ENCODE data around the gene SNRPN. TPM values are rescaled to one million over a fixed set of nuclear protein-coding genes. Genes with fewer than 3 reads are reported as not detected.

SNRPN gene
- total RNA-seq, 1 experiment from 2014 or later = 900 TPM

DNA sequence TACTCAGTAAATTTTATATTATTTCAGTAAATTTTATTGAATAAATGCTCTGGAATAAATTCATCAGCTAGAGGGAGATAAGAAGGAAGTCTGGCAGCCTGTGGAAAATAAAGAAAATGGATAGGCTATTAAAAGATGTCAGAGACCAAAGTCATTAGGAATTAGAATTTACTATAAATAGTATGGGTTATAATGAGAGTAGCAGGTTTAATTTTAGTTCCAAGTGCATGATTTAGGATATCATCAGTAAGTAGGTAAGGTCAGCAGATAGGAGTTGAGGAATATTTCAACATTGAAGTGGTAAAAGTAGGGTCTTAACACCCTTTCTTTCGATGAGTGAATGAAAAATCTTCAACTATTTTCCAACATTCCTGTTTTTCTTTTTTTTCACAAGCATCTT, 64.6 kb downstream of the SNRPN start:
- Histone ChIP-seq H4K5ac (ENCODE audit: insufficient read length, low read depth, low read length) (no peak overlapping the region), H2AK5ac (ENCODE audit: insufficient read length, low read length) (no peak overlapping the region), H3T11ph (ENCODE audit: low read length) (no peak overlapping the region), H3K4me1 (ENCODE audit: insufficient read depth, low read length) (no peaks in the 10 kb centered on the region), H2BK20ac (ENCODE audit: low read depth, low read length, poor library complexity, severe bottlenecking) (no peak overlapping the region), H3K18ac (ENCODE audit: insufficient read length, low read depth, low read length) (no peak overlapping the region), H2BK5ac (ENCODE audit: insufficient read length, low read length) (no peak overlapping the region), H3K79me1 (ENCODE audit: insufficient read depth, low read depth, low read length, poor library complexity, severe bottlenecking) (no peaks in the 10 kb centered on the region), H3K9ac (ENCODE audit: extremely low read depth, insufficient read length, low read length) (no peak overlapping the region), H2BK12ac (ENCODE audit: insufficient read length, low read depth, low read length) (no peak overlapping the region), H3K4me2 (ENCODE audit: insufficient read depth, insufficient read length, low read length) (no peak overlapping the region), H4K8ac (replicated peaks; ENCODE audit: insufficient read length, low read depth, low read length) (no peak overlapping the region), H3K56ac (ENCODE audit: insufficient read length, low read depth, low read length) (no peak overlapping the region), H3K23ac (ENCODE audit: insufficient read length, low read depth, low read length) (no peak overlapping the region), H3K9me3 (ENCODE audit: control insufficient read depth, low read depth, low read length) (peaks cover 40% of the 10 kb centered on the region), H2BK15ac (ENCODE audit: low read depth, low read length) (no peak overlapping the region), H3K14ac (ENCODE audit: insufficient read depth, low read length) (no peak overlapping the region), H3K4ac (ENCODE audit: low read depth, low read length) (no peak overlapping the region), H3K23me2 (ENCODE audit: insufficient read length, low read depth, low read length, poor library complexity, severe bottlenecking) (no peaks in the 10 kb centered on the region), H3K79me2 (ENCODE audit: insufficient read depth, low read length) (no peaks in the 10 kb centered on the region), H2BK120ac (ENCODE audit: low read depth, low read length, poor library complexity, severe bottlenecking) (no peak overlapping the region), H4K91ac (ENCODE audit: insufficient read length, low read depth, low read length) (no peak overlapping the region), H3K27ac (ENCODE audit: insufficient read length, low read depth, low read length) (no peak overlapping the region), H2AFZ (ENCODE audit: low read length) (no peak overlapping the region), H4K20me1 (ENCODE audit: control insufficient read depth, insufficient read depth, insufficient read length) (no peaks in the 10 kb centered on the region), H3K27me3 (ENCODE audit: insufficient read depth, low read length) (no peaks in the 10 kb centered on the region)
- no peak overlapping the region for H3K4me3 Mint-ChIP-seq
- no CpG with 5 or more reads among the region's 1 CpG for WGBS (ENCODE audit: extremely low coverage, insufficient read length, low lambda C conversion rate)
- H3K36me3 Mint-ChIP-seq (ENCODE audit: insufficient read depth in 1 of 3, low read depth in 3 of 3) = peaks cover 24 to 63% (median 63%) of the 10 kb centered on the region in 3 experiments
- H3K27me3 Mint-ChIP-seq (ENCODE audit: low read depth) = no peaks in the 10 kb centered on the region; the same call in 1 of the 2 replicates
- peaks cover 0 to 9% of the 10 kb centered on the region in 2 experiments; a peak in 2 of 4 replicates for H3K4me1 Mint-ChIP-seq
- no peak overlapping the region for H3K27ac Mint-ChIP-seq
- no peak for DNase-seq
- H3K9me3 Mint-ChIP-seq = peaks cover 53 to 62% of the 10 kb centered on the region in 2 experiments
- TF ChIP-seq, protein P1, sequence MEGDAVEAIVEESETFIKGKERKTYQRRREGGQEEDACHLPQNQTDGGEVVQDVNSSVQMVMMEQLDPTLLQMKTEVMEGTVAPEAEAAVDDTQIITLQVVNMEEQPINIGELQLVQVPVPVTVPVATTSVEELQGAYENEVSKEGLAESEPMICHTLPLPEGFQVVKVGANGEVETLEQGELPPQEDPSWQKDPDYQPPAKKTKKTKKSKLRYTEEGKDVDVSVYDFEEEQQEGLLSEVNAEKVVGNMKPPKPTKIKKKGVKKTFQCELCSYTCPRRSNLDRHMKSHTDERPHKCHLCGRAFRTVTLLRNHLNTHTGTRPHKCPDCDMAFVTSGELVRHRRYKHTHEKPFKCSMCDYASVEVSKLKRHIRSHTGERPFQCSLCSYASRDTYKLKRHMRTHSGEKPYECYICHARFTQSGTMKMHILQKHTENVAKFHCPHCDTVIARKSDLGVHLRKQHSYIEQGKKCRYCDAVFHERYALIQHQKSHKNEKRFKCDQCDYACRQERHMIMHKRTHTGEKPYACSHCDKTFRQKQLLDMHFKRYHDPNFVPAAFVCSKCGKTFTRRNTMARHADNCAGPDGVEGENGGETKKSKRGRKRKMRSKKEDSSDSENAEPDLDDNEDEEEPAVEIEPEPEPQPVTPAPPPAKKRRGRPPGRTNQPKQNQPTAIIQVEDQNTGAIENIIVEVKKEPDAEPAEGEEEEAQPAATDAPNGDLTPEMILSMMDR (conservative IDR thresholded peaks at IDR 0.05) = no peak

Measured in H9 (cell line).